ENCODE results near the gene RASGRP1. TPM values are rescaled to one million over a fixed set of nuclear protein-coding genes. Genes with fewer than 3 reads are reported as not detected.

The RASGRP1 gene
- total and polyA plus RNA-seq, 10 of the 15 experiments (the other 5 are each of a cell fraction or from before 2014, with no cell fraction given): 5.6 to 234 (median 20.9) TPM

DNA sequence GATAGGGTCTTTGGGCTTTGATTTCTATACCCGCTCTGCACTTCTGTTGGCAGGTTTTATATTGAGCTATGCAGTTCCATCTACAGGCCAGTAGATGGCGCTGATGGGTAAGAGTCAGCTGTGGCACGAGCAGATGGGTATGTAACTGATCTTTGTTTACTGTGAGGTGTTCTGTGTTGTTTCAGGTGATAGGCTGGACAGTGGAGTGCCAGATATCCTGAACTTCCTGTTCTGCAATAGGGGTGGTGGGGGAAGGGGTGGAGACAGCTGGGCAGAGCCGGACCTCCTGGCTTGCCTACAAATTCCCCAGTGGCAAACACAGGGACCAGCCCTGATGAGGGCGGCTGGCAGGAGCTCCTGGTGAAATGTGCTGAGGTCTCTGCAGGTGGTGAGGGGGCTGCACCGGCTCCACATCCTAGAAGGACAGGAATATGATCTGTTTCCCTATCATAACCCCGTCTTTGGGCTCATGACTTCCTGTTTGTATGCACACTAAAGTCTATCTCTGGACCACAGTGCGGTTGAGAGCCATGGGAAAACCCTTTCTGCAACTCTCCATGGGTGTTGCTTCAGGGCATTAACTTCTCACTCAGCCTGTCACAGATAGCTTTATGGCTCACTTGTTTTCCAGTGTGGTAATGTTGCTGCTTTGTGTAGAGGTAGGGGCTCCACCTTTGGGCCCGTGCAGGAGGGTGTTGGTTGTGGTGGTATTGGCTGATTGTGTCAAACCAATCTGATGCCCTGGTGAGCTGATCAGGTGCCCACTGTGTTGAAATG lies 124.1 kb downstream of the RASGRP1 start (continued):
- TF ChIP-seq, protein P1, sequence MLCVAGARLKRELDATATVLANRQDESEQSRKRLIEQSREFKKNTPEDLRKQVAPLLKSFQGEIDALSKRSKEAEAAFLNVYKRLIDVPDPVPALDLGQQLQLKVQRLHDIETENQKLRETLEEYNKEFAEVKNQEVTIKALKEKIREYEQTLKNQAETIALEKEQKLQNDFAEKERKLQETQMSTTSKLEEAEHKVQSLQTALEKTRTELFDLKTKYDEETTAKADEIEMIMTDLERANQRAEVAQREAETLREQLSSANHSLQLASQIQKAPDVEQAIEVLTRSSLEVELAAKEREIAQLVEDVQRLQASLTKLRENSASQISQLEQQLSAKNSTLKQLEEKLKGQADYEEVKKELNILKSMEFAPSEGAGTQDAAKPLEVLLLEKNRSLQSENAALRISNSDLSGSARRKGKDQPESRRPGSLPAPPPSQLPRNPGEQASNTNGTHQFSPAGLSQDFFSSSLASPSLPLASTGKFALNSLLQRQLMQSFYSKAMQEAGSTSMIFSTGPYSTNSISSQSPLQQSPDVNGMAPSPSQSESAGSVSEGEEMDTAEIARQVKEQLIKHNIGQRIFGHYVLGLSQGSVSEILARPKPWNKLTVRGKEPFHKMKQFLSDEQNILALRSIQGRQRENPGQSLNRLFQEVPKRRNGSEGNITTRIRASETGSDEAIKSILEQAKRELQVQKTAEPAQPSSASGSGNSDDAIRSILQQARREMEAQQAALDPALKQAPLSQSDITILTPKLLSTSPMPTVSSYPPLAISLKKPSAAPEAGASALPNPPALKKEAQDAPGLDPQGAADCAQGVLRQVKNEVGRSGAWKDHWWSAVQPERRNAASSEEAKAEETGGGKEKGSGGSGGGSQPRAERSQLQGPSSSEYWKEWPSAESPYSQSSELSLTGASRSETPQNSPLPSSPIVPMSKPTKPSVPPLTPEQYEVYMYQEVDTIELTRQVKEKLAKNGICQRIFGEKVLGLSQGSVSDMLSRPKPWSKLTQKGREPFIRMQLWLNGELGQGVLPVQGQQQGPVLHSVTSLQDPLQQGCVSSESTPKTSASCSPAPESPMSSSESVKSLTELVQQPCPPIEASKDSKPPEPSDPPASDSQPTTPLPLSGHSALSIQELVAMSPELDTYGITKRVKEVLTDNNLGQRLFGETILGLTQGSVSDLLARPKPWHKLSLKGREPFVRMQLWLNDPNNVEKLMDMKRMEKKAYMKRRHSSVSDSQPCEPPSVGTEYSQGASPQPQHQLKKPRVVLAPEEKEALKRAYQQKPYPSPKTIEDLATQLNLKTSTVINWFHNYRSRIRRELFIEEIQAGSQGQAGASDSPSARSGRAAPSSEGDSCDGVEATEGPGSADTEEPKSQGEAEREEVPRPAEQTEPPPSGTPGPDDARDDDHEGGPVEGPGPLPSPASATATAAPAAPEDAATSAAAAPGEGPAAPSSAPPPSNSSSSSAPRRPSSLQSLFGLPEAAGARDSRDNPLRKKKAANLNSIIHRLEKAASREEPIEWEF (IDR thresholded peaks at IDR 0.05; ENCODE audit: insufficient replicate concordance, low read depth, low read length): no peak
- TF ChIP-seq CBX5 (IDR thresholded peaks at IDR 0.05; ENCODE audit: low read depth) (no peak), RFX5 (IDR thresholded peaks at IDR 0.05; ENCODE audit: low read depth, low read length) (no peak), BACH1 (IDR thresholded peaks at IDR 0.05; ENCODE audit: borderline replicate concordance) (no peak), MYB (IDR thresholded peaks at IDR 0.05; ENCODE audit: borderline replicate concordance, low read depth, low read length) (no peak), ZNF622 (IDR thresholded peaks at IDR 0.05) (no peak)
- TF ChIP-seq, protein P2, sequence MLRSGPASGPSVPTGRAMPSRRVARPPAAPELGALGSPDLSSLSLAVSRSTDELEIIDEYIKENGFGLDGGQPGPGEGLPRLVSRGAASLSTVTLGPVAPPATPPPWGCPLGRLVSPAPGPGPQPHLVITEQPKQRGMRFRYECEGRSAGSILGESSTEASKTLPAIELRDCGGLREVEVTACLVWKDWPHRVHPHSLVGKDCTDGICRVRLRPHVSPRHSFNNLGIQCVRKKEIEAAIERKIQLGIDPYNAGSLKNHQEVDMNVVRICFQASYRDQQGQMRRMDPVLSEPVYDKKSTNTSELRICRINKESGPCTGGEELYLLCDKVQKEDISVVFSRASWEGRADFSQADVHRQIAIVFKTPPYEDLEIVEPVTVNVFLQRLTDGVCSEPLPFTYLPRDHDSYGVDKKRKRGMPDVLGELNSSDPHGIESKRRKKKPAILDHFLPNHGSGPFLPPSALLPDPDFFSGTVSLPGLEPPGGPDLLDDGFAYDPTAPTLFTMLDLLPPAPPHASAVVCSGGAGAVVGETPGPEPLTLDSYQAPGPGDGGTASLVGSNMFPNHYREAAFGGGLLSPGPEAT (IDR thresholded peaks at IDR 0.05; ENCODE audit: low read depth): peak; percentile 53; the same call in 1 of the 2 replicates
- TF ChIP-seq, protein P3, sequence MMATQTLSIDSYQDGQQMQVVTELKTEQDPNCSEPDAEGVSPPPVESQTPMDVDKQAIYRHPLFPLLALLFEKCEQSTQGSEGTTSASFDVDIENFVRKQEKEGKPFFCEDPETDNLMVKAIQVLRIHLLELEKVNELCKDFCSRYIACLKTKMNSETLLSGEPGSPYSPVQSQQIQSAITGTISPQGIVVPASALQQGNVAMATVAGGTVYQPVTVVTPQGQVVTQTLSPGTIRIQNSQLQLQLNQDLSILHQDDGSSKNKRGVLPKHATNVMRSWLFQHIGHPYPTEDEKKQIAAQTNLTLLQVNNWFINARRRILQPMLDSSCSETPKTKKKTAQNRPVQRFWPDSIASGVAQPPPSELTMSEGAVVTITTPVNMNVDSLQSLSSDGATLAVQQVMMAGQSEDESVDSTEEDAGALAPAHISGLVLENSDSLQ (IDR thresholded peaks at IDR 0.05): no peak; the same call in 1 of the 2 replicates

Other genes with a start within 250 kb of the RASGRP1 start
- 7.1 and 13.4 TPM in 2 replicates for gene FAM98B, start 110.7 kb downstream of the RASGRP1 start, total RNA-seq (2014; rRNA removed)
- 6.6 and 7.6 TPM in 2 replicates for gene FAM98B, start 110.7 kb downstream of the RASGRP1 start, total RNA-seq (2014; rRNA removed; fragmentation: Illumina TruSeq; extraction: Trizol)
- gene FAM98B, start 110.7 kb downstream of the RASGRP1 start, total RNA-seq (2021): 28.5 and 30.0 TPM in 2 replicates
- 22.8 and 45.7 TPM in 2 replicates for gene FAM98B, start 110.7 kb downstream of the RASGRP1 start, polyA plus RNA-seq (2011; rRNA removed)
- 36.7 and 46.1 TPM in 2 replicates for gene FAM98B, start 110.7 kb downstream of the RASGRP1 start, polyA plus RNA-seq (2014; fragmentation: Illumina TruSeq; extraction: Trizol)
- 1 to 10 TPM; 4.2 to 8.4 TPM for gene FAM98B, start 110.7 kb downstream of the RASGRP1 start, polyA plus RNA-seq (2014; fragmentation: Nextera tagmentation; extraction: Ambion mirVana)
- 15.8 and 17.3 TPM in 2 replicates for gene FAM98B, start 110.7 kb downstream of the RASGRP1 start, polyA plus RNA-seq (2014; rRNA removed)
- 1 to 10 TPM; 1.3 to 2.2 TPM for gene FAM98B, start 110.7 kb downstream of the RASGRP1 start, polyA plus RNA-seq (2016; fragmentation: Nextera tagmentation; extraction: Ambion mirVana)

Measured in GM12878 (cell line).